Stimulated activated CD8-positive, alpha-beta memory T cell treated with anti-CD3 and anti-CD28 coated beads, Interleukin-2, amount 100 ng/mL, for 48 hours (primary cell): Measurements from ENCODE around the gene TNS3.

ENCODE experiments used
- DNase-seq, 2 donors: peaks; one replicate each; pipeline ENCODE4 v3.0.0-alpha.2; 2020; ENCODE audit warnings: low read depth in 2 of 2

TNS3 gene

DNA sequence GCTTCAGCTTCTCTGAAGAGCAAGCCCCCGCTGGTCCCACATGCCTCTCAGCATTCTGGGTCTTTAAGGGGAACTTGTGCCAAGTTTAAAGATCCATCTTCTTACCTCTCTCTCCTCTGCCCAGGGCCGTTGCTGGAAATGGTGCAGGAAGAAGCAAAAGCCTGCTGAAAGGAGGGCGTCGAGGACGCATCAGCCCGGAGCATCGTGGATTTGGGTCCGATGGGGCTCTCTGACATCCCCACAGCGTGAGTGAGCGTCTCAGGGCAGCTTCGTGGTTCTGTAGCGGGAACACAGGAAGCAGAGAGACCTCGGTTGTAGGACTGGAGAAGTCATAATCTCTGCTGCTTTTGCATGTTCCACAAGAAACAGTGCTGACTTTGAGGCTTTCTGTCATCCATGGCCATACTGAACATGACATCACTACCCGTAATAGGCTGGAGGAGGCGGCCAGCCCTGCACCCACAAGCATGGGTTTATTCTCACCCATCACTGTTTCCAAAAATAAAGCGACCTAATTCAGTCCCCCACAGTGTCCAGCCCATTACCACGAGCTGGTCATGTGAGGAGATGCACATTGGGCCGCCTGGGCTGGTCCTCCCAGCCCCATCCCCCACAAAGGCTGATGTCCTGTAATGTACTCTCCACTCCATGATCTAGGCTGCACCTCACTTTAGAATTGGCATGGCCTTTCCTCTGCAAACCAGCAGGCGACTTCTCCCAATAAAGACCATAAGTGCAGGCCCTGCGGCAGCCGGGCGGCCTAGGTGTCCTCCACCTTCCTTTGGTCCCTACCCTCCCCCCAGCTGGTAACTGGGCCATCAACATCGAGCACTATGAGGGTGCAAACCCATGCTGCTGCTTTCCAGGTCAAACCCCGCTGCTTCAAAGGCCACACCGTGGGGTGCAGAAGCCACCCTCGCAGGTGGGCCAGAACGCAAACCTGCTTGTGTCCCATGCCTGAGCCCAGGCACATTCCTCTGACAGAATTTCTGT, 276.9 kb downstream of the TNS3 start:
- DNase-seq = no peak

DNA sequence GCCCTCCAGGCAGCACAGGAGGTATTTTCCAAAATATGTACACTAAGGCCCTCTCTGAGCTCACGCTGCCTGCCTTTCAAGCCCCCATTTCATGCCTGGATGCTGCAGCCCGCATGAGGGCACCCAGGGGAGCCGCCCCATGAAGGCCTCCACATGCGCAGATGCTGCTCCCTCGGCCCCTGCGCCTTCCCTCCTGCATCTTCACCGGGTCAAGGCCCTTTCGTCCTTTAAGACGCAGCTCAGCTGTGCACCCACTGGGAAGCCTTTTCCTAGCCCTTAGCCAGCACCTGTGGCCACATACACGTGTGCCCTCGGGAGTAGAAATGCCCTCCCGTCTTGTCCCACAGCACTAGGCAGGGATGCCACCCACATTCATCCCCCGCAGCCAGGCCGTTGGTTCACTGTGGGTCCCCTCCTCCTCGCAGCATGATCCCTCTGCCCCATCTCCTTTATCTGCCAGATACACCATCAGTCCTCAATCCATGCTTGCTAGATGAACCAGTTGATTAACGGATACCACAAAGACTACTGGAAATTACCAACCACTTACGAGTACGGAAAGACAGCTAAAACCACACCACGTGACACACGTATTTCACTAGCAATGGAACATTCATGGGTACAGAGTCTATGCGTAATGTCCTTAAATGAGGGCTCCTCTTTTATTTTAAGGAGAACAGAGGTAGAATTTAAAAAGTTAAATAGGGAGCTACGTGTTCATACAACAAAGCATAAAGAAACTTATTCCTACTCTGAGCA, 278.0 kb downstream of the TNS3 start:
- DNase-seq = no peak

DNA sequence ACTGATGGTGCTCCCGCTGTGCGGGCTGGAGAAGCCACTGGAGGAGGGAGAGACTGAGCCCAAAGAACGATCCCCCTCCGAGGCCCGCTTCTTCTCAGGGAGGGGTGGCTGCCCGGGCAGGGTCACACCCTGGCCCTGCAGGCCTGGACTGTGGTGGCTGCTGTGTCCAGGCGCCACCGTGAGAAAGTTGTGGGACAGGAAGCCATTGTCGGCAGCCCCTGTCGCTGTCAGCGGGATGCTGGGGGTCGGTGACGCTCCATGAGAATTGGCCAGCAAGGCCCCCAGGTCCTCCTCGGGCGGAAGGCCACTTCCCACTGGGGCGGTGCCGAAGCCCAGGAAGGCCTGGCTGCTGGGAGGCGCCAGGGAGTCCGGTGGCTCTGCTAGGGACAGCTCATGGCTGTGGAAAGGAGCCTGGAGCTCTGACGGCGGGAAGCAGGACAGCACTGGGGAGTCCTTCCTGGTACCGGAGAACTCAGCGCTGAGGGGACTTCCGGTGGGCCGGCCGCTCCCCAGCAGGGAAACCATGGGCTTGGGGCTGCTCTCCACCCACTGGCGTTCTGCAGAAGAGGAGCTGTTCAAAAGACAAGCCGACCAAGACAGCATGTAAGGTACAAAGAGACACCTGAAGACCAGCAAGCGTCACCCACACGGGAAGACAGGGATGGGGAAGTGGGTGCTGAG, 278.8 kb downstream of the TNS3 start:
- DNase-seq = no peak

DNA sequence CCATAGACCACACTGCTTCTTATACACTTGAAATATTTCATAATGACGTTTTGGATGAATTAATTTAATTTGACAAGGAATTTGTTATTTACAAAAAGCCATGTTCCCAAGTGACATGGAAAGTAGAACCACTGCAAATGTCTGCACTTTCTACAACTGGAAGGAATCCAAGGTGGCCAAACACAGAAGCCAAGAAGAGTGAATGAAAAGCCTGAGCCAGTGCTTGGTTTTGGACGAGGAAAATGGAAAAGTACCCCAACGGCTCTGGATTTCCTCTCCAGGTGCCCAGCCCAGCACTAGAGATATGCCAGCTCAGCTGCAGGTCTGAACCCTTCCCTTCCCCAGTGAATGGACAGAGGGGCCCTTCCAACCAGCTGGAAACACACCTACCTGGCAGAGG, 279.4 kb downstream of the TNS3 start:
- DNase-seq = no peak

DNA sequence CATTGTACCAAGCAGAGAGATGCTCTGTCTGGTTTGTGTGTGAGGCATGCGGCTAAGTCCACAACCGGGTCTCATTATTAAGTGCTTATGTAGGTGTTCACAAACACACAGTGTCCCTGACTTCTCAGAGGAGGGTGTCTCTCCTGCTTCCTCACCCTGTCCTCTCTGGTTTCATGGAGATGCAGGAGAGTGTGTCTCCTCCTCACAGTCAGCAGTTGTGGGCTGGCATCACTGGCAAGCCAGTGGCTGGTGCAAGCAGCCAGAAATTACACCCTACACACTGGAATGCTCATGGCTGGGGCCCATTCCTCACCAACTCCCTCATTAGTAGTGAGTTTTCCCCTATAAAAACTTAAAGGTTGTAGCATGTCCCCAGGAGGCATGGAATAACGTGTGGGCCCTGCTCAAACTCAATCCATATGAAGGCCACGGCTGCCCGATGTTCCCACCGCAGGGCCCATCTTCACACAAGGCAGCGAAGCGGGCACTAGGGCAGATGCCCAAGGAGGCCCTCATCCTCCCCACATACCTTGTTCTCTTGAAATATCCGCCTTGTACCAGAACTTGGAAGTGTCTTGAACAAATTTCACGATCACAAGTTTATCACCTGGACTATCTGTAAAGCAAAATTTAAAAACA, 280.1 kb downstream of the TNS3 start:
- DNase-seq = no peak

DNA sequence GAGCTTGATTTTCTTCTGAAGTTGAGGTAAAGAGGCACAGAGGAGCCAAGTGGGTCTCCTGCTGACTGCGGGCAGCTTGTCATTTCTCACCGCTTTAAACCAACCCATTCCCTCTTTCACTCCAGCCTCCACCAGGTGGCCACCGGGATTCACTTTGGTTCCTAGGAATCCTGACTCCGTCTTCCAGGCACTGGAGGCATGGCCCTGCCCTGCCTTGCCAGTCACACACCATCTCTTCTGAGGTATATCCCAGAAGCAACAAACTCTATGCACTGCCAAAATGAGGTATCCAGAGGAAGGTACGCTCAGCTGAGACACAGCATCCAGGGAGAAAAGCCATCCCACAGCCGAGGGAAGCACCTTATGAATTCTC, 280.8 kb downstream of the TNS3 start:
- no peak for DNase-seq

DNA sequence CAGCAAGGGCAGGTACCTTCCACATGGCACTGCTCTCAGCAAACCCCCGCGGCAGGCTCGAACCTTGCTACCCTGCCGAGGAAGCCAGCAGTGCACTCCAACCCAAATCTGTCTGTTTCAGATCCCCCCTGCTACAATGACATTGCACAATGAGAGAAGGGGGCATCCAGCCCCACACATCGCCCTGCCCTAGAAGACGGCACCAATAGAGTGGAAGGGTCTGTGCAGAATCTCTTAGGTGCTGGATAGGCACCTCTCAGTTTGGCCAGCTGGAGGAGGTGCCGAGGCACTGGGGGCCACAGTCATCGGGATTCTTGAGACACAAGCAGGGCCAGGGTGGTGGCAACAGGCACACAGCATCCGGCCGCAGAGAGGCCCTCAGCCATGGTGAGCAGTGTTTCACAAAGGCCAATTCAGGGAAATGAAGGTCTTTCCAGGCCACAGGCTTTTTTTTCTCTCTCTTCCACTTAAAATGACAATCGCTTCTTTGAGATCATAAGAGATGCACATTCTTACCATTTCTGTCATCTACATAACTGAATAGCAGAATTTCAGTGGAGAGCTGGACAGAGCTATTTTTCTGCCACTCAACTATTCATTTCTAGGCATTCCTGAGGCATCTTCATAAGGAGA, 281.3 kb downstream of the TNS3 start:
- no peak for DNase-seq

DNA sequence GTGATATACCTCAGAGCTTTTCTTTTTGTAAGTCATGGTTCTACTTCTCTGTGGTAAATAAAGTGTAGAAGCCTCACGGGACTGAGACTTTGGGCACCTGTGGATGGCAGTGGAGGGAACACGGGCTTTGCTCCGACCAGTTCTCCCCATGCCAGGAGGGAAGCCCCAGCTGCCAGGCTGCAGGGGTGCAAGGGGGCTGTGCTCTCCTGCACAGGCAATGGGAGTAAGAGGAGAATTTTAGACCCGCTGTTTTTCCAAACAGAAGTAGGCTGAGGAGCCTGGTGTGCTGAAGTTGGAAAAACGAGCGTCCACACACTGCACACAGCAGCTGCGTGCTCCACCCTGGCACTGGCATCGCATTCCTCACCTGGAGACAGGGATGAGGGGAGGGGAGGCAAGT, 282.4 kb downstream of the TNS3 start:
- DNase-seq = no peak

DNA sequence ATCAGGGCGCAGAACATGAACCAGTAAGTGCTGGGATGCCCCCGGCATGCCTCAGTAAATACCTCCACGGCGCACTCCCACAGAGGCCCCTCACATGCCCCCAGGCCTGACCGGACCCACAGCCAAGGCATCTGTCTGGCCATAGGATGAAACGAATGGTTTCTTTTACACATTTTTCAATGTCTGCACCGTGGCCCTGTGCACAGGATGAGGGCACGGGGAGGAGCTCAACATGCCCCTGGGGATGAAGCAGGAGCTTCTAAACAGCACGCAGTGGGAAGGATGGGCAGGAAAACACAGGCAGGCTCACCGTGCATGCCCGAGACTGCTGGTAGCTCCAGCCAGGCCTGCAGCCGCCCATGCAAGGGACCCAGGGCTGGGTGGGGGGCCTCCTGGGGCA, 283.3 kb downstream of the TNS3 start:
- no peak for DNase-seq

DNA sequence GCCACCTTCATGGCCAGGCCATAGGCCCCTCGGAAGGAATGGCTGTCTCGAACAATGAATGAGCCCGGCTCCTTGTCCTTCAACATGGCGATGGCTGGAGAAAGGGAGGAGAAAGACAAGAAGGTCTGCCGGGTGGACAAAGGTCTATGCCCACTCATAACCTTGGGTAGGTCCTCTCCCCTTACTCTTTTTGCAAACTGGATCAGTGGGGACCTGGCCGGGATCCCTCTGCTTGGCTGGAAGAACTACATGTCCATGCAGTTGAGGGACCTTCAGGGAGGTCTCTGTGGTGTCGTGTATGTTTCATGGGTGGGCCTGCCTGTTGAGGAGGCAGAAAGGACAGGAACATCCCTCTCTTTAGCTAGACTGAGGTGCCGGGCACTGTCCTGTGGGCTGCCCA, 284.8 kb downstream of the TNS3 start:
- DNase-seq = no peak

DNA sequence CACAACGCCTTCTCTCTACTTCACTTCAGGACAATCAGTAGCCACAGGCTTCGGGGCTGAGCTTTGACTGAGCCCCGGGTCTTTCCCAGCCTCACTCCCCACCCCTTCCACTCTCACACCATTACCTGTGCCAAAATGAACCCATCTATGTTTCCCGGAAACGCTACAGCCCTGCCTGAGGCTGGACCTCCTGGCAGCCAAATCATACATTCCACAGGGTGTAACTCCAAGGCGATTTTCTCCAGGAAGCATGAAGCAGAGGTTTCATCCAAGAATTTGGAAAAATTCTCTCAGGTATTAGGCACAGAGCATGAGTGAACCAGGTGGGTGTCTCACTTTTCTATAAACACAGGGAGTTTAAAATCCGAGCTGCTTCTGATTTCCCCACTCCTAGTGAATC, 286.3 kb downstream of the TNS3 start:
- DNase-seq = no peak

DNA sequence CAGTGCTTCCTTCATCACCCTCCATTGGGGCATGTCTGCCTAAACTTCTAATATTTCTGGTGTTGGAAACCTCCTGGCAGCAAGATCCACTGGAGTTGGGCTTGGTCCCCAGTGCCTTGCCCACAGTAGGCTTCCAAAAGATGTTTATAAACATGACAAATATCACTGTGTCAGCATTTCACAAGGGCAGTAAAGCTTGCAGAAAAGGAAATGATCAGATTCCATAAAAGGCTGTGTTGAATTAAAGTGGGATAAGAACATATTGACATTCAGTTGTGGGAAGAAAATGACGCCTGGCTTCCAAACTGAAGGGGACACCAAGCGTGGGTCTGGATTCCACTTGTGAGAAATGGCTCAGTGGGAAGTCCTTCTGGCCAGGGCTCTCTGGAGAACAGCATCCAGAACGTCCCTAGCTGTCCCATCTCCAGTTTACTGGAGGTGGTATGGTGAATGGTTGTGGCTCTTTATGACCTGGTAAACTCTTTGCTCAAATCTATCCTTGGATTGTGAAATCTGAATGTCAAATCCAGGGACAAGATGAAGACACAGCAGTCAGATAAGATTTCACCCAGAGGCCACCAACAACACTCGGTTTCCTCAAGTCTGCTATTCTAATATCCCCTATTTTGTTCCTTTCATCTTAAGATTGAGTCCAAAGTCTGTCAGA, 287.2 kb downstream of the TNS3 start:
- DNase-seq = no peak

DNA sequence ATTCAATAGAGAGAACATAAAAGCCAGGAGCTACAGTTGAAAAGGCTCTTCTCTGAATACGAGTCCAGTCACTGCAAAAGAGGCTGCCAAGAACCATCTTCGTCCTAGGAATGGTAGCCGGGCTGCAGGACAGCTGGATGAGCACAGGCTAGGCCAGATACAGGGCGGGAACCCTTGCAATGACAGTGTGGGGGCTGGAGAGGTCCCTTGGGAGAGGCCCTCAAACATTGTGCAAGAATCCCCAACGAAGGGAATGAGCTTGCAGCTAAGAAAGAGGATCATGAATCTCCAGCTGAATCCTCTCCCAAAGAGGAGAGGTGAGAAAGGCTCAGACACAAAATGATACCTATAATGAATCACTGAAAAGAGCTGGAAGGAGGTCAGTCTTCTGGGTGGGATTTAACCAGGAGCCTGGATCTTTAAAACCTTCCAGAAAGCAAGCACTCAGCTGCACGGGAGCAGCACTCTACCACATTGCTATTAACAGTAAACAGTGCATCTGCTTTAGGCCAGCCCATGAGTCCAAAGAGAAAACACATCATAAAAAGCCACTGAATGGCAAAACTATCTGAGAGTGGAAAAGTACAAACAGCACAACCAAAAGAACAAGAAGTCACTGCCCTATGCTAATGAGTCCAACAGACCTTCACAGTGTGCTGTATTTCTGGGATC, 287.9 kb downstream of the TNS3 start:
- DNase-seq = no peak

DNA sequence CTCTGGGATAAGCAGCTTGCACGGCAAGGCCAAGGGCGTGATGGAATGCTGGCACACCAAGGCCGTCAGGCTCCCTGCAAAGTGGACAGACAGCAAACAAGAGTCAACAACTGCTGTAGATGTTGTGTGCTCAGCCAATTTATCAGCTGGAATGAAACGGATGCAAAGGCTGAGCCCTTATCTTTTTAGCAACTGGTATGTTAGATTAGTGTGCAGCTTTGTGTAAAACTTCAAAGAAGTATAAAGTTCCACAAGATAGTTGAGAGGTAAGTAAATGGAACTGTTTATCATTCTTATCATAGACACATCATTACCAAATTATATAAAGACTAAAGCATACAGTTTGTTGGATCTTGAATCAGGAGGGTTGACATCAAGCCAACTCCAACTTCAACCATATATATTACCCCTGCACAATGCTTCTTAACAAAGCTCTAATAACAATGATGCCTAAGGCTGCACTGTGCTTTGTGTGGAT, 289.0 kb downstream of the TNS3 start:
- no peak for DNase-seq

DNA sequence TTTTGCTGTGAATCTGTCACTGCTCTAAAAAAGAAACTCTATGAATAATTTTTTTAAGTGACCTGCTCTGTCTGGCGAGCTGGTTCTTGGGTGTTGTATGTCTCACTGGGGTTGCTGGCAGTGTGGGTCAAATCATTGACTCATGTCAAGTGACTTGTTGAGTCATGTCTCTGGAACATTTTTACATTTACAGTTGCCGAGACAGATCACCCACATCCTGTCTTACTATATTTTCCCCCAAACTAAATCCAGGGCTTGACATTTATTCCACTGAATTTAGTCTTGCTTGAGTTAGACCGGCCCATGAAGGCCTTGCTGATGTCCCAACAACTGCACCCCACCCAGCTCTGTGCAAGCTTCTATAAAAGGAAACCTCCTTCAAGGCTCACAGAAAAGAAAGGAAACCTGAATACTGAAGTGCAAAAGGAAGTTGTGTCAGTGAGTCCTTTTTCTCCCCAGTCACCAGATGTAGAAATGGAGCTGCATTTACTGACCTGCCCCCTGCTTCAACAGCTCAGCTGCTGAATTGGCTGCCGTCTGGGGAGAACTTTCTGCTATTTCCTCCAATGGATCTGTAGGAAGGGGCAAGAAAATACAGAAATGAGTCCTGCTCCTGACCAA, 290.3 kb downstream of the TNS3 start:
- no peak for DNase-seq

DNA sequence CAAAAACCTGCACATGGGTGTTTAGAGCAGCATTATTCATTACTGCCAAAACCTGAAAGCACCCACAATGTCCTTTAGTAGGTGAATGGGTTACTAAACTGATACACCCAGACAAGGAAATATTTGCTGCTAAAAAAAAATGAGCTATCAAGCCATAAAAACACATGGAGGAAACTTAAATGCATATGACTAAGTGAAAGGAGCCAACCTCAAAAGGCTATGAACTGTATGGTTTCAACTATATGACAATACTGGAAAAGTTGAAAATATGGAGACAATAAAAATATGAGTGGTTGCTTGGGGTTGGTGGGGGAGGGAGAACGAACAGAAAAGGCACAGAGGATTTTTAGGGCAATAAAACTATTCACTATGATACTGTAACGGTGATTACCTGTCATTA, 291.0 kb downstream of the TNS3 start:
- no peak for DNase-seq

DNA sequence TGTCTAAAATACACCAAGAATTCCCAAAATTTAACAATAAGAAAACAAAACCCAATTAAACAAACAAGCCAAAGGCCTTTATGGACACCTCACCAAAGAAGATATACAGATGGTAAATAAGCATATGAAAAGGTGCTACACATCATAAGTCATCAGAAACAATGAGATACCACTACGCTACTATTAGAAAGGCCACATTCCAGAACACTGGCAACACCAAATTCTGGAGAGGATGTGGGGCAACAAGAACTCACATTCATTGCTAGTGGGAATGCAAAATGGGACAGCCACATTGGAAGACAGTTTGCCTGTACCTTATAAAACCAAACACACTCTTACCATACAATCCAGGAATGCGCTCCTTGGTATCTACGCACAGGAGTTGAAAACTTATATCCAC, 291.4 kb downstream of the TNS3 start:
- no peak for DNase-seq

DNA sequence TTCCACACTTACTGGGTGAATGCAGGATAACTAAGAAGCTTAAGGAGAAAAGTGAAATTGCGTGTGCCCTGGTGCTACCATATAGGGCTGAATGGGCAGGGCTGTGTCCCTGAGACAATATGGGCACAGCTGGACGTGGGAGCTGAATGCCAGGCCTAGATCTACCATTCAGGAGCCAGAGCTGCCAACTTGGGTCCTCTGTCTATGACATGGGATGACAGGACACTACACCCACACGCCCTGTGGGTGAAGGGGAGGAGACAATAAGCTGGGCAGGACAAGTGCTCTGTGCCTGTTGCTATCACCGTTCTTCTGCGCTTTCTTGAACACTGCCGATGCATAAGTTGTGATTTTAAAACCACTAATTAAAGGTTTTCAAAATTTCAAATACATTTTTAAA, 293.9 kb downstream of the TNS3 start:
- DNase-seq = no peak

DNA sequence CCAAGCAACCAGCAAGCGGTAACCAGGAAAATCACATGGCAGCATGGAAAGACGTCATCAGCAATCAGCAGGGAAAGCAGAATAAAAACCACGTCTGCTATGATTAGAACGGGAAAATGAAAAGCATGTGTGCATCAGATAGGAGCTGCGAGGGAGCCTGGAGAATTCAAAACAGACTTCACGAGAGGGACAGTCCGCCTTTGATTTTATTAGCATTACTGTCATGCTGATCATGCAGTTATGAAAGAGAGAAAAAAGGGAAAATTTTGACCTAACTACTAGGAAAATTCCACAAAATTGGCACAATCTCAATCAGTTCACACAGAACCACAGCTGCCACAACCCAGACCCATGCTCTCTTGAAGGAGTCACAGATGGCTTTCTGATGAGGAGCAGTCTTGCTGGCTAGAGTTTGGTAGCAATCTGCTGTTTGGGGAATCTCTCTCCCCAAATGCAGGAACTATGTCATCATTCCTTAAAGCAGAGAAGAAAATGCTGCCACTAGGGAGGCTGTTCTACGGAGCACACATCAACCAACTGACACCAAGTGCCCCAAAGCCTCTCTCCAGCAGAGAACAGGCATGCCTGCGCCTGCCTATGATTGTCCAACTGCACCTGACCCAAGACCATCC, 295.9 kb downstream of the TNS3 start:
- no peak for DNase-seq
